Activated T-helper 17 cell treated with anti-CD3 and anti-CD28 coated beads, Interleukin-2, amount 50 U/mL, for 72 hours (primary cell): ENCODE data around the gene TFDP2. TPM values are rescaled to one million over a fixed set of nuclear protein-coding genes. Genes with fewer than 3 reads are reported as not detected.
"Not testable (repeated sequence)": the region's sequence is repeated elsewhere in the genome, so short reads cannot be mapped to it uniquely, and the experiment has no call there.

Experiments
- ATAC-seq: fragments of 150-1000 bp; cut with Tn5 transposase; replicated peaks from 2 replicates; pipeline ENCODE4 v1.10.0; 2021; ENCODE audit warnings: mild to moderate bottlenecking, moderate library complexity
- H3K27ac Mint-ChIP-seq: one replicate; pipeline ENCODE4 v1.8.0; 2022; ENCODE audit warnings: mixed read lengths
- H3K27me3 Mint-ChIP-seq: one replicate; pipeline ENCODE4 v1.8.0; 2022; ENCODE audit warnings: mixed read lengths
- H3K36me3 Mint-ChIP-seq: one replicate; pipeline ENCODE4 v1.8.0; 2022; ENCODE audit warnings: low read depth, mild to moderate bottlenecking, mixed read lengths
- H3K4me1 Mint-ChIP-seq: one replicate; pipeline ENCODE4 v1.8.0; 2022; ENCODE audit warnings: mixed read lengths
- H3K4me3 Mint-ChIP-seq: one replicate; pipeline ENCODE4 v1.8.0; 2022; ENCODE audit warnings: mild to moderate bottlenecking, mixed read lengths
- H3K9me3 Mint-ChIP-seq: one replicate; pipeline ENCODE4 v1.8.0; 2022; ENCODE audit warnings: mixed read lengths
- total RNA-seq, 2 donors: library from RNA; stranded (reverse); gene quantifications; one replicate each; pipeline ENCODE4 v1.2.3, GENCODE V29; 2022

The TFDP2 gene
- total RNA-seq, 2 donors from 2014 or later, result 18.0 to 24.1 TPM

DNA sequence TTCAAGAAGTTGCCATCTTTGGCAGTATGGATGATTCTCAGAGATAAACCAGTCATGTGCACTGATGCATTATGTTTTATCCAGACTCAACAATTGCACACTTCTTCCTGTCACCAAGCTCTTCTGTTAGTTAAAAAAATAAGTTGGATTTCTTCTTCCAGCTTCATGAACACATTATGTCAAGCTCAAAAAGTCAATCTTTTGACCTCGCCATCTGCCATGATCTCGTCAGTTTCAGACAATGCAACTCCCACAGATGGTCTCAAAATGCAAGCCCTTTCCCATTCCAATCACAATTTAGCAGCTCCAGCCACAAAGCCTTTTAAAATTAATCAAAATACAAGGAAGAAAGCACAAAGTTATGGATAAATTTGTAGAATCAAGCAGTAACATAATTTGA, 42.8 kb downstream of the TFDP2 start:
- no peaks in the 10 kb centered on the region for H3K4me1 Mint-ChIP-seq
- H3K27ac Mint-ChIP-seq, result no peak overlapping the region
- no peak for ATAC-seq
- H3K27me3 Mint-ChIP-seq, result no peaks in the 10 kb centered on the region
- no peak overlapping the region for H3K4me3 Mint-ChIP-seq
- H3K36me3 Mint-ChIP-seq, result no peaks in the 10 kb centered on the region
- no peaks in the 10 kb centered on the region for H3K9me3 Mint-ChIP-seq

DNA sequence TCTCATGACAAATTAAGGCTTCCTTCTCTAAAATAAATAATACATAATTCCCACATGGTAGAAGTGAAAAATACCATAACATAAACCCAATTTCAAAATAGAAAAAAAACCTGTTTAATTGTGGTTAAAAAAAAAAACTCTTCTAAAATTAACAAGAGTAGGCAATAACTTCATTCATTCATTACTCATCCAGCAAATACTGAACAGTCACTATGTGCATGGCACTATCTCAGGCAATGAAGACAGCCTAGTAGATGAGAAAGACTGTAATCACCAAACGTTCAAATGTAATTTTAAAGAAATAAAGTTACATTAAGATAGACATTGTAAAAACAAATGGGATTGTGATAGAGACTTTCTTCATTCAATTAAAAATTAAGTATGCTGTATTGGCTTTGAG, 43.4 kb downstream of the TFDP2 start:
- Mint-ChIP-seq H3K9me3 (no peaks in the 10 kb centered on the region), H3K27ac (no peak overlapping the region), H3K27me3 (no peaks in the 10 kb centered on the region), H3K4me1 (no peaks in the 10 kb centered on the region), H3K4me3 (no peak overlapping the region), H3K36me3 (no peaks in the 10 kb centered on the region)
- ATAC-seq, result no peak

DNA sequence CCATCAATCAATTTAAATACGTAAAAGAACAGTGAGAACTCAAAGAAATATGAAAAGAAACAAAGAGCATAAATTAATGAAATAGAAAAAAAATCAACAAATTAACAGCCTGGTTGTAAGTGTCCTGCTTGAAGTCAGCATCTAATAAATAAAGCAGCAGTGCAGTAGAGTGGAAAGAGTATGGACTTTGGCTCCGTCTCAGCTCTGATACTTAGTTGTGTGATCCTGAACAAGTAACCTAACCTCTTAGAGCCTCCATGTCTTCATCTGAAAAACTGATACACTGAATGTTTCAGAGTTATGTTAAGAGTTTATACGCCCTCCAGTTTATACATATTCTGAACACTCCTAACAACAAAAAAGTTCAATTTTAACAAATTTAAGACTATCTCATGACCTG, 44.6 kb downstream of the TFDP2 start:
- Mint-ChIP-seq H3K9me3 (no peaks in the 10 kb centered on the region), H3K27ac (no peak overlapping the region), H3K4me1 (no peaks in the 10 kb centered on the region), H3K36me3 (no peaks in the 10 kb centered on the region), H3K27me3 (no peaks in the 10 kb centered on the region), H3K4me3 (no peak overlapping the region)
- no peak for ATAC-seq

DNA sequence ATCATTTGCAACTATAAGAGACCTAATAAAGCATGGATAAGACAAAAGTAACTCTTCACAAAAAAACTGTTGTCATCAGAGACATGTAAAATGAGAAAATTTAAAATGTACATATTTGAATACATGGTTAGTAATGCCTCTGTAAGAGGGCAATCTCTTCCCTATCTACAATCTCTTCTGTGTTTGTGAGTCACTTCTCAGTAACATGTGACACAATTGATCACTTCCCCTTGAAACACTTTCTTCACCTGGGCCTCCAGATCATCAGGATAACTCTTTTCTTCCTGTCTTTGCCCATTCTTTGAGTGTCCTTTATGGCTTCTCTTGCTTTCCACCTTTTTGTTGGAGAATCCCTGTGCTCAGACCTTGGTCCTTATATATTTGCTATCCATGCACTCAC, 50.4 kb downstream of the TFDP2 start:
- H3K36me3 Mint-ChIP-seq, result no peaks in the 10 kb centered on the region
- H3K9me3 Mint-ChIP-seq, result no peaks in the 10 kb centered on the region
- no peak overlapping the region for H3K4me3 Mint-ChIP-seq
- no peaks in the 10 kb centered on the region for H3K27me3 Mint-ChIP-seq
- no peak overlapping the region for H3K27ac Mint-ChIP-seq
- H3K4me1 Mint-ChIP-seq, result no peaks in the 10 kb centered on the region
- ATAC-seq, result peak; percentile 61

DNA sequence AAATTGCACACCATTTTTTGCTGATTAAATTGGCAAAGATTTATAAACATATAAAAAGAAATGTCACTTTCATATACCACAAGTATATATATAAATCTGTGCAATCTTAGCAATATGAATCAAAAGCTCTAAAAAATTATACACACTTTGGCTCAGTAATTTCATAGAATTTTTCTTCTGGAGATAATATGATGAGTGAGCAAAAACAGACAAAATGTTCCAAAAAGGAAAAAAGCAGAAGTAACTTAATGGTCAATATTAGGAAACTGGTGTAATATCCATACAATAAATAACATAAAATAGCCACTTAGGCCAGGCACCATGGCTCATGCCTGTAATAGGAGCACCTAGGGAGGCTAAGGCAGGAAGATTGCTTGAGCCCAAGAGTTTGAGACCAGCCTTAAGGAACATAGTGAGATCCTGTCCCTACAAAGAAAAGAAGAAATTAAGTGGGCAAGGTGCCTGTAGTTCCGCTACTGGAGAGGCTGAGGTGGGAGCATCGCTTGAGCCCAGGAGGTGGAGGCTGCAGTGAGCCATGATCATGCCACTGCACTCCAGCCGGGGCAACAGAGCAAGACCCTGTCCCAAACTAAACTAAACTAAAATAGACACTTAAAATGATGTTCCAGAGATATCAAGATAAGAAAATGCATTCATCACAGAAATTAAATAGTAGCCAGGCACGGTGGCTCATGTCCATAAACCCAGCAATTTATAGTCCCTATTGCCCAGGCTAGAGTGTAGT, 52.1 kb downstream of the TFDP2 start:
- H3K4me1 Mint-ChIP-seq, result no peaks in the 10 kb centered on the region
- H3K27ac Mint-ChIP-seq, result no peak overlapping the region
- no peak for ATAC-seq
- H3K4me3 Mint-ChIP-seq, result no peak overlapping the region
- no peaks in the 10 kb centered on the region for H3K9me3 Mint-ChIP-seq
- H3K27me3 Mint-ChIP-seq, result no peaks in the 10 kb centered on the region
- no peaks in the 10 kb centered on the region for H3K36me3 Mint-ChIP-seq

DNA sequence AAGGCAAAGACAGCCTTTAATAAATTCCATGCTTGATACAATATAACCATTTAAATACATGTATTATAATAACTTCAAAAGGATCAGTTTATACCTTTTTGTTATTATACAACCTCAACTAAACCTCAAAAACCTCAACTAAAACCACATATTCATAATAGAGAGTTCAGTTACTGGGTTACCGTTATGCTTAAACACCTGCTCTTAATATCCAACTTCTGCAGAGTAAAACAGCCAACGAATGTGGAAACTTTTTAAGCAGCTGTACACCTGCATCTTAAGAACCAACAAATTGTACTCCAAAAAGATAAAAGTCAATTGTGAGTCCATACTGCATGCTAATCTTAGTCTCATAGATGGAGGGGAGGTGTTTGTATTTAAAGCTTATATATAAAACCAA, 53.5 kb downstream of the TFDP2 start:
- Mint-ChIP-seq H3K27me3 (no peaks in the 10 kb centered on the region), H3K4me3 (no peak overlapping the region), H3K4me1 (peaks cover 2% of the 10 kb centered on the region), H3K36me3 (no peaks in the 10 kb centered on the region), H3K9me3 (no peaks in the 10 kb centered on the region), H3K27ac (no peak overlapping the region)
- ATAC-seq, result no peak

DNA sequence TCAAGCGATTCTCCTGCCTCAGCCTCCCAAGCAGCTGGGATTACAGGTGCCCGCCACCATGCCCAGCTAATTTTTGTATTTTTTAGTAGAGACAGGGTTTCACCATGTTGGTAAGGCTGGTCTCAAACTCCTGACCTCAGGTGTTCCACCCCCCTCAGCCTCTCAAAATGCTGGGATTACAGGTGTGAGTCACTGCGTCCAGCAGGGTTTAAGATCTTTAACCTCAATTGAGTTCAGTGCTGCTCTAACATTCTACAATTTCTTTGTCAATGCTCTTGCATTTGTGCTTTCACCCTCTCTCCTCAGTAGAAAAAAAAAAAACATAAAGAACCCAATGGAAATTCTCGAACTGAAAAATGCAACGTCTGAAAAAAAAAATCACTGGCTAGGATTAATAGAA, 60.4 kb downstream of the TFDP2 start:
- not testable (repeated sequence) for H3K4me3 Mint-ChIP-seq, ATAC-seq, H3K27ac Mint-ChIP-seq, H3K9me3 Mint-ChIP-seq, H3K27me3 Mint-ChIP-seq, H3K4me1 Mint-ChIP-seq, H3K36me3 Mint-ChIP-seq

DNA sequence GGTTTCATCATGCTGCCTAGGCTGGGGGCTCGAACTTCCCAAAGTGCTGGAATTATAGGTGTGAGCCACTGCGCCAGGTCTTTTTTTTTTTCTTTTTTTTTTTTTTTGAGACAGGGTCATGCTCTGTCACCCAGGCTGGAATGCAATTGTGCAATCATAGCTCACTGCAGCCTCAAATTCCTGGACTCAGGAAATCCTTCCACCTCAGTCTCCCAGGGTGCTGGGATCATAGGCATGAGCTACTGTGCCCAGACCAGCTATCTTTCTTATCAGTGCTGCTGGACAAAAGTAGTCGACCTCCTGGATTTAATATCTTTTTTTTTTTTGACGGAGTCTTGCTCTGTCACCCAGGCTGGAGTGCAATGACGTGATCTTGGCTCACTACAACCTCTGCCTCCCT, 60.8 kb downstream of the TFDP2 start:
- ATAC-seq, result no peak
- H3K27ac Mint-ChIP-seq, result no peak overlapping the region
- no peak overlapping the region for H3K4me3 Mint-ChIP-seq
- H3K36me3 Mint-ChIP-seq, result no peaks in the 10 kb centered on the region
- H3K27me3 Mint-ChIP-seq, result no peaks in the 10 kb centered on the region
- H3K9me3 Mint-ChIP-seq, result no peaks in the 10 kb centered on the region
- H3K4me1 Mint-ChIP-seq, result peaks cover 4% of the 10 kb centered on the region

DNA sequence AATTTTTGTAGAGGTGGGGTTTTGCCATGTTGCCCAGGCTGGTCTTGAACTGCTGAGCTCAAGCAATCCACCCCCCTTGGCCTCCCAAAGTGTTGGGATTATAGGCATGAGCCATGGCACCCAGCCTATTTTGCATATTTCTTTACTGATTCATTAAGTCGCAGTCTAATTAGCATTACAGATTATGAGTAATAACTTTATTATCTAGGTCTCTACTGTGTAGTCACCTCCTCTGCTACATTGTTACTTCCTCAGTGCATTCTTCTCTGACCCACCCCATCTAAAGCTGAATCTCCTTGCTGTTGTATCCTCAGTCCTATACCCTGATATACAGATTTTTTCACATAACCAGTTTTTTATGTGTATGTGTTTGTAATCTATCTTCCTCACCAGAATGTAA, 61.7 kb downstream of the TFDP2 start:
- Mint-ChIP-seq H3K4me3 (no peak overlapping the region), H3K4me1 (peaks cover 4% of the 10 kb centered on the region), H3K36me3 (no peaks in the 10 kb centered on the region), H3K27me3 (no peaks in the 10 kb centered on the region), H3K9me3 (no peaks in the 10 kb centered on the region), H3K27ac (no peak overlapping the region)
- no peak for ATAC-seq

DNA sequence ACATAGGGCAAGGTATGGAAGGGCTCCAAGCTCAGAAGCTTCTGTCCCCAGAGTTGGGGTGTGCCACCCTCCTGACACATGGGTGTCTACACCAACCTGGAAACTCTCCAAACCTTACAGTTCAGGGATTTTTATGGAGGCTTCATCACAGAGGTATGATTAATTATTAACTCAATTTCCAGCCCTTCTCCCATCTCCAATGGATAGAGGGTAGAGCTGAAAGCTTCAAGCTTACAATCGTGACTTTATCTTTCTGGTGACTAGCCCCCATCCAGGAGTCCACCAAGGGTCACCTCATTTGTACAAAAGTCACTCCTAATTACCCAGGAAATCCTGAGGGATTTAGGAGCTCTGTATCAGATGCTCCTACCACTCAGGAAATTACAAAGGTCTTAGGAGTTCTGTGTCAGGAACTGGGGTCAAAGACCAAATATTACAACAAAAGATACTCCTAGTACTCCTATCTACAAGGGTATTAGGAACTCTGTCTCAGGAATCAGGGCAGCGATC, 62.7 kb downstream of the TFDP2 start:
- H3K27ac Mint-ChIP-seq, result no peak overlapping the region
- H3K4me1 Mint-ChIP-seq, result peaks cover 4% of the 10 kb centered on the region
- no peaks in the 10 kb centered on the region for H3K27me3 Mint-ChIP-seq
- no peak for ATAC-seq
- H3K9me3 Mint-ChIP-seq, result no peaks in the 10 kb centered on the region
- no peak overlapping the region for H3K4me3 Mint-ChIP-seq
- H3K36me3 Mint-ChIP-seq, result no peaks in the 10 kb centered on the region

DNA sequence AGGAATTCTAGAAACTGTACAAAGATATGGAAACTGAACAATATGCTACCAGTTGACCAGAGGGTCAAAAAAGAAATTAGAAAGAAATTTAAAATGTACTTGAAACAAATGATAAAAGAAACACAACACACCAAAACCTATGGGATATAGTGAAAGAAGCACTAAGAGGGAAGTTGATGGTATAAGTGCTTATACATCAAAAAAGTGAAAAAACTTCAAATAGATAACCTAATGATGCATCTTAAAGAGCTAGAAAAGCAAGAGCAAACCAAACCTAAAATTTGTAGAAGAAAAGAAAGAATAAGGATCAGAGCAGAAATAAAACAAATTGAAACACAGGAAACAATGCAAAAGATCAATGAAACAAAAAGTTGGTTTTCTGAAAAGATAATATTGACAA, 68.2 kb downstream of the TFDP2 start:
- Mint-ChIP-seq H3K27ac (no peak overlapping the region), H3K36me3 (peaks cover 19% of the 10 kb centered on the region), H3K4me3 (no peak overlapping the region), H3K9me3 (peaks cover 6% of the 10 kb centered on the region), H3K27me3 (no peaks in the 10 kb centered on the region), H3K4me1 (no peaks in the 10 kb centered on the region)
- ATAC-seq, result no peak

DNA sequence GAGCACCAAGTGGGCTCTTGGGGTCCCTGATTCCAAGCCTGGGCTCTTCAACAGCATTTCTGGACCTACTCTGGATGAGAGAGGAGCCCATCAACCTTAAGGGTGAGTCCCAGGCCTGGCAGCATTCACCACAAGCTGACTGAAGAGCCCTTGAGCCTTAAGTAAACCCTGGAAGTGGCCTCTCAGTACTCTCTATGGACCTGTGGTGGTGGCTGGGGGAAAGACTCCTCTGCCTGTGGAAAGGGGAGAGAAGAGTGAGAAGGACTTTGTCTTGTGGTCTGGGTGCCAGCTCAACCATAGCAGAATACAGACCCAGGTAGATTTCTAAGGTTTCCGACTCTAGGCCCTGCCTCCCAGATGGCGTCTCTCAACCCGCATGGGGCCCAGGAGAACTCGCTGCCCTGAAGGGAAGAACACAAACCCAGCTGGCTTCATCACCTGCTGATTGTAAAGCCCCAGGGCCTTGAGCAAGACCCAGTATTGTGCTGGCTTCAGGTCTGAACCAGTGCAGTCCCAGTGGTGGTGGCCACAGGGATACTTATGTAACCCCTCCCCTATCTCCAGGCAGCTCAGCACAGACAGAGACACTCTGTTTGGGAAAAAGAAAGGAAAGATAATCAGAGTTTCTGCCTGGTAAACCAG, 71.4 kb downstream of the TFDP2 start:
- H3K9me3 Mint-ChIP-seq, result peaks cover 6% of the 10 kb centered on the region
- no peak overlapping the region for H3K4me3 Mint-ChIP-seq
- H3K4me1 Mint-ChIP-seq, result no peaks in the 10 kb centered on the region
- no peak overlapping the region for H3K27ac Mint-ChIP-seq
- ATAC-seq, result no peak
- peaks cover 19% of the 10 kb centered on the region for H3K36me3 Mint-ChIP-seq
- H3K27me3 Mint-ChIP-seq, result no peaks in the 10 kb centered on the region

DNA sequence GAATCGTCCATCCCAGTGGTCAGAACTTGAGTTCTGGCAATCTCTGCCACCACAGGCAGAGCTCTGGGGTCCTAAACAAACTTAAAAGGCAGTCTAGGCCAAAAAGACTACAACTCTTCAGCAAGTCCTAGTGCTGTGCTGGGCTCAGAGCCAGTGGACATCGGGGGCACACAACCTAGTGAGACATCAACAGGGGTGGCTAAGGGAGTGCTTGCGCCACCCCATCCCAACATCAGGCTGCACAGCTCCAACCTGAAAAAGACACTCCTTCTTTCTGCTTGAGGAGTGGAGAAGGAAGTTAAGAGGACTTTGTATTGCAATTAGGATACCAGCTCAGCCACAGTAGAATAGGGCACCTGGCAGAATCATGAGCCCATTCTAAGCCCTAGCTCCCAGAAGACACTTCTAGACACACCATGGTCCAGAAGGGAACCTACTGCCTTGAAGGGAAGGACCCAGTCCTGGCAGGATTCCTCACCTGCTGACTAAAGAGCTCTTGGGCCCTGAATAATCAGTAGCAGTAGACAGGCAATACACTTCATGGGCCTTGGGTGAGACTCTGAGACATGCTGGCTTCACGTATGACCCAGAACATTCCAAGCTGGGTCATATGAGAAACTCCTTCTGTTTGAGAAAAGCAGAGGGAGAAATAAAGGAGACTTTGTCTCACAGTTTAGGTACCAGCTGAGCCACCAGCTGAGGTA, 72.0 kb downstream of the TFDP2 start:
- Mint-ChIP-seq H3K27me3 (no peaks in the 10 kb centered on the region), H3K36me3 (peaks cover 19% of the 10 kb centered on the region), H3K4me3 (no peak overlapping the region), H3K4me1 (no peaks in the 10 kb centered on the region), H3K27ac (no peak overlapping the region), H3K9me3 (peaks cover 6% of the 10 kb centered on the region)
- no peak for ATAC-seq

DNA sequence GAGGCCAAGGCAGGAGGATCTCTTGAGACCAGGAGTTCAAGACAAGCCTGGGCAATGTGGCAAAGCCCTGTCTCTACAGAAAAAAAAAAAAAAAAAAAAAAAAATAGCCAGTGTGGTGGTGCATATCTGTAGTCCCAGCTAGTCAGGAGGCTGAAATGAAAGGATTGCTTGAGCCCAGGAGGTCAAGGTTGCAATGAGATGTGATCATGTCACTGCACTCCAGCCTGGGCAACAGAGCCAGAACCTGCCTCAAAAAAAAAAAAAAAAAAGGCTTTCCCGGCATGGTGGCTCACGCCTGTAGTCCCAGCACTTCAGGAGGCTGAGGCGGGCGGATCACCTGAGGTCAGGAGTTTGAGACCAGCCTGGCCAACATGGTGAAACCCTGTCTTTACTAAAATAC, 73.7 kb downstream of the TFDP2 start:
- not testable (repeated sequence) for H3K4me1 Mint-ChIP-seq, H3K27ac Mint-ChIP-seq, ATAC-seq, H3K27me3 Mint-ChIP-seq, H3K4me3 Mint-ChIP-seq, H3K9me3 Mint-ChIP-seq
- H3K36me3 Mint-ChIP-seq, result peaks cover 19% of the 10 kb centered on the region

DNA sequence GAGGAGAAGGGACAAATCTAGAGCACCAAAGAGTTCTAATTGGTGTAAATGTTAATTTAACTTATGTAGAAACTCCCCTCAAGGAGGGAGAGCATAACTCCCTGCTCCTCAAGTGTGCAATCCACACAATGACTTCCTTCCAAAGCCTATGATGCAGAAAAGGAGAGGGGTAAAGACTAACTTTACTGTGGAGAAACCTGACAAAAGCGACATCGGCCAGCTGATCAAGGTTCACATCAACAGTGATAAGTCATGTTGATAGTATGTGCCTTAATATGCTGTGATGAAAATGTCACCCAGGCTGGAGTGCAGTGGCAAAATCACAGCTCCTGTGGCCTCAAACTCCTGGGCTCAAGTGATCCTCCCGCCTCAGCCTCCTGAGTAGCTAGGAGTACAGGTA, 76.5 kb downstream of the TFDP2 start:
- Mint-ChIP-seq H3K9me3 (no peaks in the 10 kb centered on the region), H3K36me3 (no peaks in the 10 kb centered on the region), H3K27me3 (no peaks in the 10 kb centered on the region), H3K4me3 (no peak overlapping the region), H3K27ac (no peak overlapping the region), H3K4me1 (no peaks in the 10 kb centered on the region)
- ATAC-seq, result no peak
